ENCODE data around the gene VAV2. TPM values are rescaled to one million over a fixed set of nuclear protein-coding genes. Genes with fewer than 3 reads are reported as not detected.

The VAV2 gene
- total and polyA plus RNA-seq, 2 of the 4 experiments (the other 2 are of a cell fraction), result 10.8 to 13.4 TPM

DNA sequence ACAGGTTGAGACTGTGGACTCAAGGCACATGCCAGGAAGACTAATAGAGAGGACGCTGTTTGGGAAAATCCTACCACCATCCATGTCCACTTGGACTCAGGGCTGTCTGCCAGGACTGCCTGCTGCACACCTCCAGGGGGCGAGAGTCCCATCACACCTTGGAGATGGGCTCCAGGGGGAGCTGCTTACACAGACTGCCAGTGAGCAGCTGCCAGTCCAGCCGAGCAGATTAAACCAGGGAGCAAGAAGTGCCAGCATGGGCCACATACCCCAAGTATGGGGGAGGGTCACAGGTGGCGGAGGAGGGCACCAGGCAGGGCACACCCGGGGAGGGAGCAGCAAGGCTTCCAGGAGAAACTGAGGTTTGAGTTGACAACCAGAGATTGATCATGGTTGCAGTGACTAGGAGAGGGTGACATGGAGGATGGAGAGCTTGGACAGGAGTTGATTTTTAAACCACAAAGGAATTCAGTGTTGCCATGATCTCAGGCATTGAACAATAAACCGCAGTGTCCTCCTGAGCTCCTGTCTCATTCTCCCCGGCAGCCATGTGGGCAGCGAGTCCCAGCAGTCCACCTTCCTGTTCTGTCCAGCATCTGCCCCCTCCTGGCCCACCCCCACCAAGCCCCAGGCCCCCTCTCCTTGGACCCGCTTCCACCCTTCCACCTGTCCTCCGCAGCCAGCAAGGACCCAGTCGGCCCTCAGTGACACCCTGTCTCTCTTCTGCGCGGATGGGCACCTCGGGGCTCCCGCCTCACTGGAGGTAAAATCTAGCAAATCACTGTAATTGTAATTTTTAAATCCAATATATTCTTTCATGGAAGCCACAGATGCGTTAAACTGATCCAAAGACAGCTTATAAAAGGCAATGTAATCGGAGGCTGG lies 3.1 kb upstream of the VAV2 start:
- no peak overlapping the region for H3K9ac ChIP-seq (ENCODE audit: low read depth, low read length)
- H3K9me3 ChIP-seq (ENCODE audit: control insufficient read depth, insufficient read depth, low read length), result no peaks in the 10 kb centered on the region
- peaks cover 4% of the 10 kb centered on the region; the same call in 1 of the 2 replicates for H3K27me3 ChIP-seq (ENCODE audit: control insufficient read depth, insufficient read depth, low read length)
- TF ChIP-seq MAFK (IDR thresholded peaks at IDR 0.05; ENCODE audit: low read depth, low read length) (no peak), RFX5 (IDR thresholded peaks at IDR 0.05; ENCODE audit: low read depth, low read length) (no peak)
- TF ChIP-seq, protein P1, sequence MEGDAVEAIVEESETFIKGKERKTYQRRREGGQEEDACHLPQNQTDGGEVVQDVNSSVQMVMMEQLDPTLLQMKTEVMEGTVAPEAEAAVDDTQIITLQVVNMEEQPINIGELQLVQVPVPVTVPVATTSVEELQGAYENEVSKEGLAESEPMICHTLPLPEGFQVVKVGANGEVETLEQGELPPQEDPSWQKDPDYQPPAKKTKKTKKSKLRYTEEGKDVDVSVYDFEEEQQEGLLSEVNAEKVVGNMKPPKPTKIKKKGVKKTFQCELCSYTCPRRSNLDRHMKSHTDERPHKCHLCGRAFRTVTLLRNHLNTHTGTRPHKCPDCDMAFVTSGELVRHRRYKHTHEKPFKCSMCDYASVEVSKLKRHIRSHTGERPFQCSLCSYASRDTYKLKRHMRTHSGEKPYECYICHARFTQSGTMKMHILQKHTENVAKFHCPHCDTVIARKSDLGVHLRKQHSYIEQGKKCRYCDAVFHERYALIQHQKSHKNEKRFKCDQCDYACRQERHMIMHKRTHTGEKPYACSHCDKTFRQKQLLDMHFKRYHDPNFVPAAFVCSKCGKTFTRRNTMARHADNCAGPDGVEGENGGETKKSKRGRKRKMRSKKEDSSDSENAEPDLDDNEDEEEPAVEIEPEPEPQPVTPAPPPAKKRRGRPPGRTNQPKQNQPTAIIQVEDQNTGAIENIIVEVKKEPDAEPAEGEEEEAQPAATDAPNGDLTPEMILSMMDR (conservative IDR thresholded peaks at IDR 0.05; ENCODE audit: low read depth, low read length), result peak; percentile 29; the same call in 1 of the 2 replicates
- H4K5ac ChIP-seq (ENCODE audit: low read depth, low read length), result no peak overlapping the region
- H2AK5ac ChIP-seq (ENCODE audit: low read depth, low read length), result 0 out of 2 replicates have a peak overlapping the region, but pooled peaks have one; percentile 9
- peaks cover 0 to 27% of the 10 kb centered on the region in 2 experiments; a peak in 2 of 4 replicates for H3K79me1 ChIP-seq (ENCODE audit: low read depth in 1 of 2, low read length in 2 of 2)
- peaks cover 13% of the 10 kb centered on the region; the same call in 1 of the 2 replicates for H3K4me1 ChIP-seq (ENCODE audit: control insufficient read depth, insufficient read depth, low read length)
- no peak overlapping the region for H2AFZ ChIP-seq (replicated peaks; ENCODE audit: low read length, poor library complexity)
- peaks cover 22% of the 10 kb centered on the region for H4K20me1 ChIP-seq (ENCODE audit: insufficient read depth, low read length)
- in situ Hi-C loops (cut with MboI; ENCODE audit: low sequenced_read_pairs), result loop anchor here (10.0 kb wide), 1 partner anchor 460 kb away; the partner anchor contains the start of gene ADAMTSL2
- WGBS, 2 experiments (ENCODE audit: extremely low coverage in 2 of 2, insufficient read length in 1 of 2), result 81% methylated on average over 6 of the region's 17 CpGs; no CpG with 5 or more reads in 1 of the 2 experiments
- no peaks in the 10 kb centered on the region for H3K36me3 ChIP-seq (ENCODE audit: control insufficient read depth, insufficient read depth, low read length)
- H3K56ac ChIP-seq (ENCODE audit: extremely low read depth, insufficient read depth, low read length), result no peak overlapping the region
- BruUV-seq (replicated peaks), result no TSS peak
- no peak overlapping the region for H3K4me2 ChIP-seq (ENCODE audit: low read depth, low read length)
- H3K18ac ChIP-seq (ENCODE audit: low read depth, low read length), result no peak overlapping the region
- no peak for ATAC-seq (ENCODE audit: low read depth)
- POLR2A ChIA-PET (ENCODE audit: unreplicated experiment), result no interaction called here
- no peak overlapping the region for H2BK5ac ChIP-seq (ENCODE audit: low read depth, low read length, poor library complexity, severe bottlenecking)
- no peak overlapping the region for H4K8ac ChIP-seq (ENCODE audit: low read depth in 2 of 2, low read length in 2 of 2)
- no peak overlapping the region for H3K23ac ChIP-seq (ENCODE audit: low read depth, low read length)
- dilution Hi-C loops (cut with HindIII; ENCODE audit: low sequenced_read_pairs, unreplicated experiment), result no loop called here
- no peak for DNase-seq
- no peak overlapping the region for H4K91ac ChIP-seq (ENCODE audit: insufficient read depth, low read depth, low read length)
- 0 out of 2 replicates have a peak, but pooled peaks cover 3% of the 10 kb centered on the region for H3K9me1 ChIP-seq (ENCODE audit: insufficient read depth, low read length)
- no peak overlapping the region for H2BK15ac ChIP-seq (ENCODE audit: low read depth, low read length)
- intact Hi-C loops (cut with micrococcal nuclease), result no loop called here
- H3K14ac ChIP-seq (replicated peaks; ENCODE audit: low read depth, low read length), result no peak overlapping the region
- CTCF ChIA-PET, result interaction anchor here (0.9 to 4.0 kb wide), 5 partner anchors 202 to 461 kb away, joined by 3 to 24 read pairs (median 3); no protein-coding TSS in a partner anchor
- no peak overlapping the region for H3K27ac ChIP-seq (ENCODE audit: insufficient read depth, low read length)
- H3K4me3 ChIP-seq (ENCODE audit: insufficient read depth, low read depth, low read length), result no peak overlapping the region
- H2AK9ac ChIP-seq (replicated peaks; ENCODE audit: low read depth, low read length, poor library complexity), result peak overlapping the region; percentile 33
- H2BK120ac ChIP-seq (ENCODE audit: low read depth, low read length), result no peak overlapping the region
- H2BK20ac ChIP-seq (ENCODE audit: low read depth, low read length), result no peak overlapping the region
- H3K4ac ChIP-seq (ENCODE audit: low read depth, low read length), result no peak overlapping the region
